ENCODE results near the gene ZC3H13.

ZC3H13 gene

DNA sequence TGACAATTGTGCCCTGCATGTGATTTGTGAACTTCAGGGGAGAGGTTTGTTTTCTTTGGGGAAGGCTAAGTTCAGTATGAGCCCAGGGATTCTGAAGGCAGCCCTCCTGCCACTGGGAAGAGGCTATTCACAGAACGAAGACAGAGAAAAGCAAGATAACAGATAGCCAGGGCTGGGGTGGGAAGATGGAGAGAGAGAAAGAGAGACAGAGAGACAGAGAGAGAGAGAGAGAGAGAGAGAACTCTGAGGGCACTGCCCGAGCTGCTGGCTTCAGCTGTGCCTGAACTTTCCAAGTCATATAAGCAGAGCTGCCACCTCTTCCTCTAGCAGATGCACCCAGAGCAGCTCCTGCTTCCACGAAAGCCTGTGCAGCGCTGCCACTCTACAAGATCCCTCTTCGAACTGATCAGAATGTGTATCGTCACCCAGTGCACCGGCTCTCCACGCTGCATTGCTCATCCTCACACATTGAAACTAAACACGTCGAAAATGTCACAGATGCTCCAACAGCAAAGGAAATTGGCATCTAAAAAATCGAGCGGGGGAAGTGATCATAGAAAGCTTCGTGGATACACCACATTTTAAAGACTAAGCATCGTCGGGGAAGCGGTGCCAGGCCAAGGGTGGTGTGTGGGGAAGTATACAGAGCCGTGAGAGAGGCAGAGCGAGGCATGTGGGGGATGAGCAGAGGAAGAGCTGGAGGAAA lies 119.2 kb downstream of the ZC3H13 start:
- no peak for DNase-seq

DNA sequence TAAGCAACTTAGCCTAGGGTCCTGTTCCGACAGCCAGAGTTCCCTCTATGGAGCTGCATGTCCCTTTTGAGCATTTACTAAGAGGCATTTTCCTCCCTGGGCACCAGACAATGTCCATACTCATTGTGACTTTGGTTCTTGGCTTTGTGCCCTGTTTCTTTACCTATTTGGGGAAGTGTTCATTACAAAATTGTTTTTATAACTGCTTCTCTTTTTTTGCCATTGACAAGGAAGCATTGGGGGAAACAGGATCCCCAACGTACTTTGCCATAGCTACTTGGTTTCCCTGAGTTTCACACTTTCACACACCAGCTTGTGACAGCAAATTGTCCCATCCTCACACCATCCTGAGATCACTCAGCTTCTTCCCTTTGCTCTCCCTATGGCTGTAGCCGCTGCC lies 119.9 kb downstream of the ZC3H13 start:
- no peak for DNase-seq

DNA sequence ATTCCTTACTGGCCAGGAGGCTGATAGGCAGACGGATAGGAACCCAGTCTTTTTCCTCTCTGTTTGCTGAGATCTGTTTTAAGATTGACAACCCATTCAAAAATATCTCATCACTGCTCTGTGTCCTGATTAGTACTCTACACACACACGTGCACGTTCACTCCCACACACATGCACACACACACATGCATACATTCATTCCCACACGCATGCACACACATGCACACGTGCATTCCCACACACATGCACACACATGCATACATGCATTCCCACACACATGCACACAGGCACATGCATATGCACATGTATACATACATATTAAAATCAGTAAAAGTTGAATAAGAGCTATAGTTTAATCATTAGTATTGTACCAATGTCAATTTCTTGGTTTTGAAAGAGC lies 120.4 kb downstream of the ZC3H13 start:
- no peak for DNase-seq

DNA sequence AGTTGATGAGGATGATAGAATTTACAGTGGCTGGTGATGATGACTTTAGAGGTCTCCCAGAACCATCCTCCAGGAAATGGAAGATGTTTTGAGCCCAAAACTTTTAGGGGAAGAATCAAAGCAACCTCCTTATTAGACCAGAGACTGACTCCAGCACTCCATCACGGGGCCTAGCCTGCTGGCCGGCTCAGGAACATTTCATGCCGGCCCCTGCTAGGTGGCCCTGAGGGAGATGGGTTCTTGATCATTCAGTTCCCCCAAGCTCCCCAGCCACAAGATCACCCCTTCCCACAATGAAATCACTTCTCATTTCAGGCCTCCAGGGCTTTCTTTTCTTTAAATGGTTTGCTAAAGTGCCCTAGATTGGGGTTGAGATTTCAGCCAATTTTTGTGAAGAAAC lies 121.3 kb downstream of the ZC3H13 start:
- DNase-seq: no peak

DNA sequence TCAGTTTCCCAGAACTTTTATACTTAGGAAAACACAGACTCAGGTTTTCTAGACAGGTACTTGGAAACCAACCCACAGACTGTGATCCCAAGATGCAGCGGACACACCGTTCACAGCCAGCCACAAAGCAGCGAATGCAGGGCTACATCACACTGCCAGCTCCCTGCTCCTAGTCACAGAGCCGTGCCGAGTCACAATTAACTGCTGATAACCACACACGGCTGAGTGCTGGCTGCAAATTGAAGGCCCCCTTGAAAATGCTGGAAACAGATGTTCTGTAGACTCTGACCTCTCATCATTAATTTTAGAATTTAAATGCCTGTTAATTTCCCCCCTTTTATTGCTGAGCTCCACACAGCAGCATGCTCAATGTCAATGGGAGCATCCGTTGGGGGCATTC lies 122.4 kb downstream of the ZC3H13 start:
- no peak for DNase-seq

DNA sequence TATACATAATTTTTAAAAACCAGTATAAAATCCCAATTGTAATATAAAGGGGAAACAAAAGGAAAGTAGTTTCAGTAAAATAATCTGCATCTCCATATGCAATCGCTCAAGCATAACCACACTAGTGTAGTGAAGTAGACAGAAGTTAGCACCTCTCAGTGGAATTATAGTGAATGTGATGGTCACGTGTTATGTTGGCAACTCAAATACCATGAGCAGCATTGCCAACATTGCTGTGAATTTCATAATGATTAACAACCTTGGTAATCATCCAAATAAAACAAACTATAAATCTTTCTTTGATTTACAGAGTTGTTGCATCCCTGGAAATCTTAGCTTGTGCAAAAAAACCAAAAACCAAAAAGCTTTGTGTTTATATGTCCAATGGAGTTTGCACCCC lies 123.7 kb downstream of the ZC3H13 start:
- no peak for DNase-seq

DNA sequence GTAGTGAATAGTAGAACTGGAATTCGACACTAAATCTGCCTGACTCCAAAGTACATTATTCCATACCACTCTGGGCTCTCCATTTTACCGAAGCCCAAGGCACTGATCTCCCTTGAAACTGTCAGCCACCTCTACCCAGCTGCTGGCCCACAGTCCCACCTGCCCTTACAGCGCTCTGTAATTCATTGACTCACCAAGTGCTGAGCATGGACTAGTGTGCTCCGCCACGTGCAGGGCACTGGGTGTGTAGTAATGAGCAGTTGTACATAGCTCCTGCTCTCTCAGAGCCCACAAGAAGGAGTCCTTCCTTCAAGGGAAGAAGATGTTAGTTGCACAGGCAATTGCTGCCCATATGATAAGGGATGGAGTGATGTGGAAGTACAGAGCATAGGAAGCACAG lies 124.4 kb downstream of the ZC3H13 start:
- DNase-seq: no peak

DNA sequence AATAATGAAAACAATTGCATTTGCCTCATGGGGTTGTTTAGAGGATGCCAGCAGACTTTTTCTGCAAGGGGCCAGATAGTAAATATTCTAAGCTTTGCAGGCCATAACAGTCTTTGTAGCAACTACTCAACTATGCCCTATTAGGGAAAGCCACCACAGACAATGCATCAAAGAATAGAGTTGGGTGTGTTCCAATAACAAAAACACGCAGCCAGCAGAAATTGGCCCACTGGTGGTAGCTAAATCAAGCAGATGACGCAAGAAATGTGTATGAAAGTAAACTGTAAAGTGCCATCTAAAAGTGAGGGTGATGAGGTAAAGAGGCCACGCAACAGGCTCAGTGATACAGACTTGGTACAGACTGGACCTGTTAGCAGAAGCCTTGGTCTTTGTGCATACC lies 125.8 kb downstream of the ZC3H13 start:
- no peak for DNase-seq

DNA sequence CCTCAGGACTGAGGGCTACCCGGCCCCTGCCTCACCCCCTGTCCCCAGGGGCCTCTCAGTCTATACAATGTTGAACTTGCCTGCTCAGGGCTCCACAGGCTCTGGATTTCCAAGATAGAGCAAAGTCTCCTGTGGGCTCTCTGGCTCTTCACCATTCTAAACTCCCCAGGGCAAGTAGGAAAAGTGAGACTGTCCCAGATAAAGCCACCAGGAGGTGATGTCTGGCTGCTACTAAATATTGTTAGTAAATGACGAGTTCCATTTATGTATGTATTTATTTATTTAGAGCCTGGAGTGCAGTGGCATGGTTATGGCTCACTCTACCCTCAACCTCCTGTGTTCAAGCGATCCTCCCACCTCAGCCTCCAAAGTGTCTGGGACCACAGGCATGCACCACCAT lies 127.4 kb downstream of the ZC3H13 start:
- no peak for DNase-seq

DNA sequence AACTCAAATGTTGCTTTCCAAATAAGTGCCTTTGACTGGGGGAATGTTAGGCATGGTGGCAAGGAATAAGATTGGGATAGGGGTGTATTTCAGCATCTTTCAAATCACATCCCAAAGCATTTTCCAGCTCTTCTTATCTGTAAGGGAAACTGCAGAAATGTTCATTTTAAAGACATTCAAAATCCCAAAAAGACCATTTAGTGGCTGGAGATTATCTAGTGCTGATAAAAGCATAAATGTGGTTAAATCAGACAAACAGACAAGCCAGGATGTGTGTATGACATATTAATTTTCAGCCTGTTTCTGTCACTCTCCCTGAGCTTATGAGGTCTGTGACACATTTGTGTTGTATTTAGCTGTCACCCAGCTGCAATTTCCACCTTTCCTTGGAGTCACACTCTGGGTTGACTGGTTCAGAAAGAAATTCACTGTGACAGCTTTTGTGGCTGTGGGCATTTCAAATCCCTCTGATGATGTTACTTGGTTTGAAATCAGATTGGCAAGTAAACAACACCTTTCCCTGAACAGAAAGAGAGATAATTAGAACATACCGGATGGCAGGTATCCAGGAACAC lies 131.3 kb downstream of the ZC3H13 start:
- no peak for DNase-seq

DNA sequence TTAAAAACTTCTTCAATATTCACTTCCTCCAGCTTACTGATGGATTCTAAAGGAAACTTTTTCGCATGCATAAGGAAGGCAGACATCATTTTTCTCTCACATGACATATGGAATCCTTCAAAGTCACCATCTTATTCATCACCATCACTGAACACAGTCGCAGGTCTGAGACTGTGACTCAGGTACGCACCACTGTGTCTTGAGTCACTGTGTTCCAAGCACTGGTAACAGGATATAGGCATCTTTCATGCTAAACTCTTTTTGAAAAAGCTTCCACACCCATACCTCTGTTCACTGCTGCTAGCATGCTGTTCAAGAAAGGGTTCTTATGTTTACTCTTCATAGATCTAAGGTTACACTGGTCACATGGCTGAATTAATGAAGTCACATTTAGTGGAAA lies 133.9 kb downstream of the ZC3H13 start:
- no peak for DNase-seq

DNA sequence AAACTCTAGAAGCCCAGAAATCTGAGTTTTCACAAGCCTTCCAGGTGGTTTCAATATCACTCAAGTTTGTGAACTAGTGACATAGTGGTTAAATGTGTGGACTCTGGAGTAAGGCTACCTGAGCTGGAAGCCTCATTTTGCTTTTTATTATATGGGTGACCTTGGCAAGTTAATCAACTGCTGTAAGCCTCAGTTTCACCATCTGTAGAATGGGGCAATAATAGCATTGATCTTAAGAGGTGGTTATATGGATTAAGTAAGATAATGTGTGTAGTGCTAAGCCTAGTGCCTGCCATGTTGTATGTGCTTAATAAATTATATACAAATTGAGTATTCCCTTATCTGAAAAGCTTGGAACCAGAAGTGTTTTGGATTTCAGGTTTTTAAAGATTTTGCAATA lies 135.5 kb downstream of the ZC3H13 start:
- no peak for DNase-seq

DNA sequence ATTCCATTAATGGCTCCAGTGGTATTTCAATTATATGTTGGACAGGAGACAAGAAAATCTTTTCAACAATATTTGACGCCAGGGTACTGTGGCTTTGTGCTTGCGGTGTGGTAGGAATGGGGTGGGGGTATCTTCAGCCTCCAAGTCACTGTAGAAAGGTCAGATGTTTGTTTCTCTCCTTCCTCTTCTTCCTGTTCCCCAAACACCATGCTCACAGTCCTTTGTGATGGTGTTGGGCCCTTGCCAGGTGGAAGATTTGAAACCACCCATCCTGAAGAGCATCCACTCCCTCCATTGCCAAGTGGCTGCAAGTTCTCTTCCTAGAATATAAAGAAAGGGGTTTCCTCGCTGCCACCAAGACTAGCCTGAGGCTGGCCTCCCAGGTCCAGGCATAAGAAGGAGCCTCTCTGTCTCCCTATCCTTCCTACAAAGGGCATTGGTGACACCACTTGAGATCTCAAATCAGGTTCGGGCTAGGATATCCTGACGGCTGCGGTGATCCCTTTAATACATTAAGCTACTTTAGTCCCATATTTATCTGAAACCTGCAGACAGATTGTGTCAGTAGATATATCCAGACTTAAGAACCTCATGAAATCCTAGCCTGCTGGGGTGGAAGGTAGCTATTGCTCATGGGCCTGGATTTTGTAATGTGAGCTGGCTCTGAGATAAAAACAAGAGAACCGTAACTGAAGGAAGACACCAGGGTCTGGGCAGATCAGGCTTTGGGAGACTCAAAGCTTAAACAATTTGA lies 136.7 kb downstream of the ZC3H13 start:
- DNase-seq: no peak

DNA sequence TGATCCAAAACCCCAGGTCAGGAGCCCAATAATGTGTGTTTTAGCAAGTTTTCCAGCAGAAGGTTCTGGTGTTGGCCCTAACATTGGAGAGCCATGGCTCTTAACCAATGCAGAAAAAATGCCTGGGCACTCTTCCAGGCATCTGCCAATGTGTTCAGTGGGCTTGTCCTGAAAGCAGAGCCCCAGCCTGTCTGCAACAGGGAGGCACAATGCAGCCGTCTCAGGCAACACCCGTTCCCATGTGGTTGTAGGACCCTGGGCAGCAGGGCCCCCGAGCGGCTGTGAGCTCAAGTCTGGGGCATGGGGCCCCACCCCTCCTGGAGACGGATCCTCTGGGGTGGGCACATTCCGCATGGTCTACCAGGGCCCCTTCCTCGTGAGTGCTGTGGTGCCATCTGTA lies 142.9 kb downstream of the ZC3H13 start:
- no peak for DNase-seq

DNA sequence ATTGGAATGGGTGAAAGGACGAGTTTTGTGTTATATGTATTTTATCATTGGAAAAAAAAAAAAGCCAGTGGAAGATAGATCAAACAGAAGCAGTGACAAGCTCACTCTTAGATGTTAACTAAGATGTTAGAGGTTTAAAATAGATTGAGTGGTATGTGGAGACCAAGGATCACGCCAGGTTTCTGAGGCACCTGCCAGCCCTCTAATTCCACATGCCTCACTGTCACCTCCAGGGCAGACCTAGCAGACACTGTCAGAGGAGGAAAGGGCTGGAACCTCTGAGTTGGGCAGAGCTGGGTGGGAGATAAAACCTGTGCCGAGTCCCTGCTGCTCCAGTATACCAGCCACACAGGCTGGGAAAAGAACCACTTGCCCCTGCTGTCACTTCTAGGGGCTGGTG lies 143.5 kb downstream of the ZC3H13 start:
- no peak for DNase-seq

DNA sequence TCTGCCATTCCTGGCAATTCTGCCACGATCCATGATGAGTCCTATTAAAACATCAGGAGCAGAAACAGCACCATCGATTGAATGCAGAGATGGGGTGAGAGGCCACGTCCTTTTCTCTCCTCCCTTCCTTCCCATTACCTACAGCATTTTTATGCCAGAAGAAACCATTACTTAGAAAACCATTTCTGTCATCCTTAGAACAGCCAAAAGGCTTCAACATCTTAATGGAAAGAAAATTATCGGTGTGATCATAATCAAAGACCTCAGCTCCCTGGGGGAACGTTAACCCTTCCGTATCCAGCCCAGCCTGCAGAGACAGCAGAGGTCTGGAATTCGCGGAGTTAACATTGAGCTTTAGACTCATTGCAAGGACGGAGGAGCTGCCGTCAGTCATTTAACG lies 145.0 kb downstream of the ZC3H13 start:
- no peak for DNase-seq

All from NCI-H774 (cell line).